Measurements from ENCODE around the gene RNPS1. TPM values are rescaled to one million over a fixed set of nuclear protein-coding genes. Genes with fewer than 3 reads are reported as not detected.
A peak's percentile ranks its signal among the peaks of the same experiment; 100 is the strongest.

RNPS1 gene
- total and polyA plus RNA-seq, 9 of the 15 experiments (the other 6 are each of a cell fraction or from before 2014, with no cell fraction given), result 44.9 to 338 (median 202) TPM

DNA sequence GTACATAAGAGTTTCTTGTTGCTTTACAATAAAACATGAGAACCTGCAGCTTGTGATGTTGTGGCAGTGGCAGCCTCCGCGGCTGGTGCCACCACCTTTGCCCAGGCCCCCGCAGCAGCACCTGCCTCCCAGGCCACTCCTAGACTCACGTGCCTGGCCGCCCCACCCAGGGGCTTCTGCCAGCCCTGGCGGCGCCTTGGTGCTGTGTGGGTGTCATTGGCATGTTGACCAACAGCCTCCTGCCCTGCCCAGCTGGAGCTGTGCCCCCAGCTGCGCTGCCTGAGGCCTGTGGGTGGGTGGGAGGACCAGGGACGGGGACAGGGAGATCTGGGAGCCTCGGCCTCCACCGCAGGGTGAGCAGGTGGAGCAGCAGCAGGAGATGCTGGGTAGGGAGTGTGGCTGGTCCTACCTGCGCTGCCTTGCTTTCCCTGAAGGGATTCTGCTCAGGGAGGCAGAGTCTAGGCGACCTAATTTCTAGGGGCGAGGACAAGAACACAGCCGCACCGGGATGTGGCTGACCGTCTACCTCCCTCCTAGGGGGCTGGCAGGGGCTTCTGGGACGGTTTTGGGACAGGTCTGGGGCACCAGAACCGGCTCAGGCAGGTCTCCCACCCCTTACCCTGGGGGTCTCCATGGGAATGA lies 32.1 kb downstream of the RNPS1 start (continued):
- TF ChIP-seq, protein P1, sequence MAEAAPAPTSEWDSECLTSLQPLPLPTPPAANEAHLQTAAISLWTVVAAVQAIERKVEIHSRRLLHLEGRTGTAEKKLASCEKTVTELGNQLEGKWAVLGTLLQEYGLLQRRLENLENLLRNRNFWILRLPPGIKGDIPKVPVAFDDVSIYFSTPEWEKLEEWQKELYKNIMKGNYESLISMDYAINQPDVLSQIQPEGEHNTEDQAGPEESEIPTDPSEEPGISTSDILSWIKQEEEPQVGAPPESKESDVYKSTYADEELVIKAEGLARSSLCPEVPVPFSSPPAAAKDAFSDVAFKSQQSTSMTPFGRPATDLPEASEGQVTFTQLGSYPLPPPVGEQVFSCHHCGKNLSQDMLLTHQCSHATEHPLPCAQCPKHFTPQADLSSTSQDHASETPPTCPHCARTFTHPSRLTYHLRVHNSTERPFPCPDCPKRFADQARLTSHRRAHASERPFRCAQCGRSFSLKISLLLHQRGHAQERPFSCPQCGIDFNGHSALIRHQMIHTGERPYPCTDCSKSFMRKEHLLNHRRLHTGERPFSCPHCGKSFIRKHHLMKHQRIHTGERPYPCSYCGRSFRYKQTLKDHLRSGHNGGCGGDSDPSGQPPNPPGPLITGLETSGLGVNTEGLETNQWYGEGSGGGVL (CRISPR knock-in tag; IDR thresholded peaks at IDR 0.05), result no peak
- TF ChIP-seq HNRNPK (IDR thresholded peaks at IDR 0.05; ENCODE audit: low read depth, low read length, poor library complexity, severe bottlenecking) (no peak), HIVEP1 (CRISPR knock-in tag; IDR thresholded peaks at IDR 0.05) (no peak), ZNF12 (CRISPR knock-in tag; IDR thresholded peaks at IDR 0.05) (no peak), NFXL1 (CRISPR knock-in tag; IDR thresholded peaks at IDR 0.05) (no peak), ZKSCAN1 (IDR thresholded peaks at IDR 0.05; ENCODE audit: low read depth, low read length) (no peak), ZBTB1 (CRISPR knock-in tag; IDR thresholded peaks at IDR 0.05; ENCODE audit: borderline replicate concordance, low read depth) (no peak), FOXA3 (CRISPR knock-in tag; conservative IDR thresholded peaks at IDR 0.05 in 1 of 2, IDR thresholded peaks at IDR 0.05 in 1 of 2) (no peak), NUFIP1 (IDR thresholded peaks at IDR 0.05; ENCODE audit: partially characterized antibody) (no peak), ZNF121 (CRISPR knock-in tag; conservative IDR thresholded peaks at IDR 0.05) (no peak), ZKSCAN3 (CRISPR knock-in tag; IDR thresholded peaks at IDR 0.05) (no peak), ZBED1 (IDR thresholded peaks at IDR 0.05) (no peak), TRIM25 (IDR thresholded peaks at IDR 0.05; ENCODE audit: borderline replicate concordance) (no peak), JUND (IDR thresholded peaks at IDR 0.05; ENCODE audit: borderline replicate concordance, low read depth, low read length) (no peak), JUND (tag; IDR thresholded peaks at IDR 0.05; ENCODE audit: borderline replicate concordance, low read depth, low read length) (no peak), POLR2A (conservative IDR thresholded peaks at IDR 0.05) (peak; percentile 50), CTBP1 (IDR thresholded peaks at IDR 0.05; ENCODE audit: borderline replicate concordance) (no peak), CBX5 (IDR thresholded peaks at IDR 0.05; ENCODE audit: borderline replicate concordance, low read depth) (no peak), SUPT5H (IDR thresholded peaks at IDR 0.05) (peak; percentile 63; the same call in 1 of the 2 replicates)
- TF ChIP-seq, protein P2, sequence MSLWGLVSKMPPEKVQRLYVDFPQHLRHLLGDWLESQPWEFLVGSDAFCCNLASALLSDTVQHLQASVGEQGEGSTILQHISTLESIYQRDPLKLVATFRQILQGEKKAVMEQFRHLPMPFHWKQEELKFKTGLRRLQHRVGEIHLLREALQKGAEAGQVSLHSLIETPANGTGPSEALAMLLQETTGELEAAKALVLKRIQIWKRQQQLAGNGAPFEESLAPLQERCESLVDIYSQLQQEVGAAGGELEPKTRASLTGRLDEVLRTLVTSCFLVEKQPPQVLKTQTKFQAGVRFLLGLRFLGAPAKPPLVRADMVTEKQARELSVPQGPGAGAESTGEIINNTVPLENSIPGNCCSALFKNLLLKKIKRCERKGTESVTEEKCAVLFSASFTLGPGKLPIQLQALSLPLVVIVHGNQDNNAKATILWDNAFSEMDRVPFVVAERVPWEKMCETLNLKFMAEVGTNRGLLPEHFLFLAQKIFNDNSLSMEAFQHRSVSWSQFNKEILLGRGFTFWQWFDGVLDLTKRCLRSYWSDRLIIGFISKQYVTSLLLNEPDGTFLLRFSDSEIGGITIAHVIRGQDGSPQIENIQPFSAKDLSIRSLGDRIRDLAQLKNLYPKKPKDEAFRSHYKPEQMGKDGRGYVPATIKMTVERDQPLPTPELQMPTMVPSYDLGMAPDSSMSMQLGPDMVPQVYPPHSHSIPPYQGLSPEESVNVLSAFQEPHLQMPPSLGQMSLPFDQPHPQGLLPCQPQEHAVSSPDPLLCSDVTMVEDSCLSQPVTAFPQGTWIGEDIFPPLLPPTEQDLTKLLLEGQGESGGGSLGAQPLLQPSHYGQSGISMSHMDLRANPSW (CRISPR knock-in tag; IDR thresholded peaks at IDR 0.05), result no peak
- TF ChIP-seq, protein P3, sequence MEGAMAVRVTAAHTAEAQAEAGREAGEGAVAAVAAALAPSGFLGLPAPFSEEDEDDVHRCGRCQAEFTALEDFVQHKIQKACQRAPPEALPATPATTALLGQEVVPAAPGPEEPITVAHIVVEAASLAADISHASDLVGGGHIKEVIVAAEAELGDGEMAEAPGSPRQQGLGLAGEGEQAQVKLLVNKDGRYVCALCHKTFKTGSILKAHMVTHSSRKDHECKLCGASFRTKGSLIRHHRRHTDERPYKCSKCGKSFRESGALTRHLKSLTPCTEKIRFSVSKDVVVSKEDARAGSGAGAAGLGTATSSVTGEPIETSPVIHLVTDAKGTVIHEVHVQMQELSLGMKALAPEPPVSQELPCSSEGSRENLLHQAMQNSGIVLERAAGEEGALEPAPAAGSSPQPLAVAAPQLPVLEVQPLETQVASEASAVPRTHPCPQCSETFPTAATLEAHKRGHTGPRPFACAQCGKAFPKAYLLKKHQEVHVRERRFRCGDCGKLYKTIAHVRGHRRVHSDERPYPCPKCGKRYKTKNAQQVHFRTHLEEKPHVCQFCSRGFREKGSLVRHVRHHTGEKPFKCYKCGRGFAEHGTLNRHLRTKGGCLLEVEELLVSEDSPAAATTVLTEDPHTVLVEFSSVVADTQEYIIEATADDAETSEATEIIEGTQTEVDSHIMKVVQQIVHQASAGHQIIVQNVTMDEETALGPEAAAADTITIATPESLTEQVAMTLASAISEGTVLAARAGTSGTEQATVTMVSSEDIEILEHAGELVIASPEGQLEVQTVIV (CRISPR knock-in tag; IDR thresholded peaks at IDR 0.05; ENCODE audit: borderline replicate concordance), result 0 out of 2 replicates have a peak, but pooled peaks have one; percentile 3

All from K562 (cell line).